Upper lobe of left lung (tissue), 6 donors: ENCODE data around the gene PTPRD. TPM values are rescaled to one million over a fixed set of nuclear protein-coding genes. Genes with fewer than 3 reads are reported as not detected.

ENCODE experiments used
- ATAC-seq, 2 donors: fragments of 200-7000 bp; cut with Tn5 transposase; one replicate each; pipeline ENCODE4 v1.9.1; 2022; ENCODE audit warnings: mild to moderate bottlenecking in 2 of 2, moderate library complexity in 2 of 2; ENCODE audit not compliant: low FRiP score in 2 of 2
- DNase-seq, 2 donors: peaks; one replicate each; pipeline ENCODE4 v3.0.0-alpha.2; 2019 to 2020
- H3K27ac ChIP-seq, 4 donors: fragments of 200-600 bp; sonication (generic); one replicate each; pipeline ENCODE4 v1.5.1; 2016 to 2019
- H3K27me3 ChIP-seq, 4 donors: fragments of 200-600 bp; sonication (generic); one replicate each; pipeline ENCODE4 v1.5.1; 2017 to 2019
- H3K36me3 ChIP-seq, 4 donors: fragments of 200-600 bp; sonication (generic); one replicate each; pipeline ENCODE4 v1.5.1; 2016 to 2019
- H3K4me1 ChIP-seq, 4 donors: fragments of 200-600 bp; sonication (generic); one replicate each; pipeline ENCODE4 v1.5.1; 2018 to 2019
- H3K4me3 ChIP-seq, 4 donors: fragments of 200-600 bp; sonication (generic); one replicate each; pipeline ENCODE4 v1.5.1; 2017 to 2019; ENCODE audit warnings: mild to moderate bottlenecking in 2 of 4, moderate library complexity in 1 of 4
- H3K9me3 ChIP-seq, 4 donors: fragments of 200-600 bp; sonication (generic); one replicate each; pipeline ENCODE4 v1.5.1; 2018 to 2019
- EP300 ChIP-seq, 4 donors: sonication (generic); formaldehyde crosslinking; IDR thresholded peaks; one replicate each; pipeline ENCODE4 v1.5.1; 2017; ENCODE audit warnings: antibody characterized with exemption in 4 of 4, control low read depth in 2 of 4
- POLR2A ChIP-seq, 4 donors: fragments of 450-650 bp; IDR thresholded peaks; one replicate each; pipeline ENCODE4 v1.5.1; 2016 to 2017; ENCODE audit warnings: antibody characterized with exemption in 4 of 4, mild to moderate bottlenecking in 2 of 4
- POLR2AphosphoS5 ChIP-seq, 2 donors: sonication (generic); formaldehyde crosslinking; IDR thresholded peaks; one replicate each; pipeline ENCODE4 v1.5.1; 2017; ENCODE audit warnings: antibody characterized with exemption in 2 of 2
- WGBS, 2 donors: methylation state at CpG; one replicate each; pipeline ENCODE4 v1.1.5; 2017 to 2018; 5-methylcytosine and 5-hydroxymethylcytosine counted together
- total RNA-seq, 6 donors: library from RNA; depleted of rRNA in 4 of 6; stranded (reverse); fragments of >200 nt in 4 of 6; gene quantifications; one replicate each; pipeline versions ENCODE4 v1.1.0 to v1.2.1, GENCODE V29; 2016 to 2021
- TF ChIP-seq, protein P1 (sequence below), 6 experiments: fragments of 450-650 bp in 4 of 6; fragments of 200-600 bp in 2 of 6; sonication (generic) in 2 of 6; IDR thresholded peaks; one replicate each; pipeline ENCODE4 v1.5.1; 2016 to 2019; ENCODE audit warnings: antibody characterized with exemption in 6 of 6
- donor health status: DM: no; HTN: no; CAD: no; lungs with moderate emphysema.
- donor health status: DM: no; HTN: yes; CAD: no; lungs with severe emphysema.

PTPRD gene
- total RNA-seq, 6 donors from 2014 or later, result 7.4 to 46.1 (median 14.5) TPM

DNA sequence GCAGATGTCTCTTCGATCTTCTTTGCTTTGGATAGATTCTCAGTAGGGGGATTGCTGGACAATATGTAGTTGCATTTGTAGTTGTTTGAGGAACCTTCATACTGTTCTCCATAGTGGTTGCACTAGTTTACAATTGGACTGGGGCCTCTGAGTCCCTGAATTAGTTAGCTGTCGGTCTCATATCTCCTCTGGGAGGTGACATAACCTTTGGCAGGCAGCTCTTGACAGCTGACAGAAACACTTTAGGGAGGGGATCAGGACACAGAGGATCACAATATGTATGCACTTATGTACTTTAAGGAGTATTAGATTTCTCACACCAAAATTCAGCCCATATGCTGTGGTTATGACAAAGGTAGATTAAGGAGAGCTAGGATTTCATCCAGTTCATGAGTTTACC is 1533.3 kb downstream of the PTPRD start:
- TF ChIP-seq, protein P1, sequence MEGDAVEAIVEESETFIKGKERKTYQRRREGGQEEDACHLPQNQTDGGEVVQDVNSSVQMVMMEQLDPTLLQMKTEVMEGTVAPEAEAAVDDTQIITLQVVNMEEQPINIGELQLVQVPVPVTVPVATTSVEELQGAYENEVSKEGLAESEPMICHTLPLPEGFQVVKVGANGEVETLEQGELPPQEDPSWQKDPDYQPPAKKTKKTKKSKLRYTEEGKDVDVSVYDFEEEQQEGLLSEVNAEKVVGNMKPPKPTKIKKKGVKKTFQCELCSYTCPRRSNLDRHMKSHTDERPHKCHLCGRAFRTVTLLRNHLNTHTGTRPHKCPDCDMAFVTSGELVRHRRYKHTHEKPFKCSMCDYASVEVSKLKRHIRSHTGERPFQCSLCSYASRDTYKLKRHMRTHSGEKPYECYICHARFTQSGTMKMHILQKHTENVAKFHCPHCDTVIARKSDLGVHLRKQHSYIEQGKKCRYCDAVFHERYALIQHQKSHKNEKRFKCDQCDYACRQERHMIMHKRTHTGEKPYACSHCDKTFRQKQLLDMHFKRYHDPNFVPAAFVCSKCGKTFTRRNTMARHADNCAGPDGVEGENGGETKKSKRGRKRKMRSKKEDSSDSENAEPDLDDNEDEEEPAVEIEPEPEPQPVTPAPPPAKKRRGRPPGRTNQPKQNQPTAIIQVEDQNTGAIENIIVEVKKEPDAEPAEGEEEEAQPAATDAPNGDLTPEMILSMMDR (IDR thresholded peaks at IDR 0.05), result no peak
- no peak for TF ChIP-seq POLR2A (IDR thresholded peaks at IDR 0.05)
- TF ChIP-seq POLR2AphosphoS5 (IDR thresholded peaks at IDR 0.05), result no peak
- no peak for TF ChIP-seq EP300 (IDR thresholded peaks at IDR 0.05)
- Histone ChIP-seq H3K4me3 (no peak overlapping the region), H3K9me3 (no peaks in the 10 kb centered on the region), H3K36me3 (no peaks in the 10 kb centered on the region), H3K4me1 (no peaks in the 10 kb centered on the region), H3K27ac (no peak overlapping the region), H3K27me3 (no peaks in the 10 kb centered on the region)
- DNase-seq (no peak), ATAC-seq (no peak)
- WGBS, 2 donors, result 79% methylated on average over 2 of the region's 2 CpGs

DNA sequence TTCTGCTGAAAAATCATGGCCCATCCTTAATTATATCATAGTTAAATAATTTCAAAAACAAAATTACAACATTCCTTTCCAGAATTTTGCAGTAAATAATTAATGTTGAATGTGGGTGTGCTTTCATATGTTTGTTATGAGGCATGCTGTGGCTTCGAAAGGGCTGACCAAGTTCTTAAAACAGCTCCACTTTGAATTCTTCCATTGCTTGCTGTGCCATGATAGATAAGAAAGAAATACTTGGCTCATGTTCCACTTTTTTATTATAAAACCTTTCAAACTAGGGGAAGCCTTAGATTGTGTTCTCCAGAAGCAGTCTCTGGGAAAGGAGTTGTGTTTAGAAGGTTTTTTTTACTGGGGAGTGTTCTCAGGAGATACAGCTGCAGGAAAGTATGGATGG is 1534.5 kb downstream of the PTPRD start:
- Histone ChIP-seq H3K27me3 (no peaks in the 10 kb centered on the region), H3K9me3 (no peaks in the 10 kb centered on the region), H3K4me1 (no peaks in the 10 kb centered on the region), H3K27ac (no peak overlapping the region), H3K36me3 (no peaks in the 10 kb centered on the region), H3K4me3 (no peak overlapping the region)
- no peak for DNase-seq
- 54 to 57% methylated on average over 1 of the region's 1 CpG for WGBS, 2 donors
- no peak for ATAC-seq
- TF ChIP-seq EP300 (IDR thresholded peaks at IDR 0.05), result no peak
- TF ChIP-seq POLR2AphosphoS5 (IDR thresholded peaks at IDR 0.05), result no peak
- TF ChIP-seq POLR2A (IDR thresholded peaks at IDR 0.05), result no peak
- TF ChIP-seq, protein P1 (IDR thresholded peaks at IDR 0.05), result no peak

DNA sequence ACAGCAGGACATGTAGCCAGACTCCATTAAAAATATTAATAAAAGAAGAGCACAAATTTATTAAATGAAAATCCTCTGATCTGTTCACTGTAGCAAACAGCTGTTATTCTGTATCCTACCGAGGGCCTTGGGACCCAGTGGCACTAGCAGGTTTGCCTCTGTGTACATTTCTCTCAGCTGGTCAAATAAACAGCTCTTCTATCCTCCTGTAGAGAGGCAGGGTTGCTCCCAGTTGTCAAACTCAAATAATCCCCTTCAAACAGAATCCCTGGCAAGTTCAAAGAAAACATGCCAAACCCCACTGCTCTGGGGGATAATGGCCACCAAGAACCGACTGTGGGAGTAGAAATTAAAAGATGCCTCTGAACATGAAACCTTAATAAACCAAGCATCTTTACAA is 1551.2 kb downstream of the PTPRD start:
- Histone ChIP-seq H3K27me3 (no peaks in the 10 kb centered on the region), H3K36me3 (no peaks in the 10 kb centered on the region), H3K9me3 (no peaks in the 10 kb centered on the region), H3K27ac (no peak overlapping the region), H3K4me1 (no peaks in the 10 kb centered on the region), H3K4me3 (no peak overlapping the region)
- TF ChIP-seq, protein P1 (IDR thresholded peaks at IDR 0.05), result no peak
- TF ChIP-seq POLR2AphosphoS5 (IDR thresholded peaks at IDR 0.05) (no peak), POLR2A (IDR thresholded peaks at IDR 0.05) (no peak), EP300 (IDR thresholded peaks at IDR 0.05) (no peak)
- ATAC-seq (no peak), DNase-seq (no peak)
- WGBS, 2 donors, result 29 to 38% methylated on average over 2 of the region's 2 CpGs

DNA sequence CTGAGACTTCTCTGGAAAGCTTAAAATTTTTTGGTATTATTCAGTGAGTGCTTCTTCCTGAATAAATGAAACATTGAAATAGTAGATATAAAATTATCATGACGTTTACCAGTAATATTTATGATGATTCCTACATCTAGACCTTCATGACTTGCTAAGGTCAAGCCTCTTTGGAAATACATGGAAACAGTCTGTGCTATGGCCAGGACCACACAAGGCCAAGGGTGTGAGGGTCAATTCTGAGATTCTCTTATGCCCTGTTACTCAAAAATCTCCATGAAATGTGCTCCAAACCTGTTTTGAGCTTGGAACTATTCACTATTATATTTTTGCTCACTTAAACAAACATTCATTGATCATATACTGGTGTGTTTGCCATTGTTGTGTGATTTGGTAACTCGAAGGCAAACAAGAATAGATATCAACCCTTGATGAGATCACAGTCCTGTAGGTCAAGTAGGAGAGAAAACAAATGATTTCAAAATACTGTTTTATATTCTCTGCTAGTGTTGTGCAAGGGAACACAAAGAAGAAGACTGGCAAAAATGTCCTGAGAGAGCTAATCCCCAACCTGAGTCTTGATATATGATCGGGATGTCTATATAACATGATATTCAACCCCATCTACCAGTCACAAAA is 1558.3 kb downstream of the PTPRD start:
- no peaks in the 10 kb centered on the region for H3K9me3 ChIP-seq
- 73 to 77% methylated on average over 3 of the region's 3 CpGs for WGBS, 2 donors

More for the DNA sequence above, 1558.3 kb downstream of the PTPRD start:
- Histone ChIP-seq H3K27me3 (no peaks in the 10 kb centered on the region), H3K36me3 (no peaks in the 10 kb centered on the region), H3K27ac (no peak overlapping the region), H3K4me3 (no peak overlapping the region), H3K4me1 (no peaks in the 10 kb centered on the region)
- TF ChIP-seq, protein P1 (IDR thresholded peaks at IDR 0.05), result no peak
- TF ChIP-seq POLR2A (IDR thresholded peaks at IDR 0.05) (no peak), EP300 (IDR thresholded peaks at IDR 0.05) (no peak), POLR2AphosphoS5 (IDR thresholded peaks at IDR 0.05) (no peak)
- DNase-seq, result no peak
- no peak for ATAC-seq
